ENCODE results near the gene ATXN7L3.
A peak's percentile ranks its signal among the peaks of the same experiment; 100 is the strongest.

The ATXN7L3 gene

GRCh38 chr17:44218344-44219107 lies 18.8 kb upstream of the ATXN7L3 start:
- DNase-seq (ENCODE audit: low read depth): peak; percentile 81

GRCh38 chr17:44217738-44218343 lies 18.2 kb upstream of the ATXN7L3 start:
- DNase-seq (ENCODE audit: low read depth): no peak

- no peak for DNase-seq (ENCODE audit: low read depth)
These were observed 17.0 kb upstream of the ATXN7L3 start for GRCh38 chr17:44216694-44217093.

GRCh38 chr17:44216173-44216572 lies 16.5 kb upstream of the ATXN7L3 start:
- DNase-seq (ENCODE audit: low read depth): no peak

- no peak for DNase-seq (ENCODE audit: low read depth)
These were observed 15.2 kb upstream of the ATXN7L3 start for GRCh38 chr17:44214896-44215295.

- DNase-seq (ENCODE audit: low read depth): no peak
These were observed 14.5 kb upstream of the ATXN7L3 start for GRCh38 chr17:44214230-44214494.

GRCh38 chr17:44213403-44214229 lies 13.9 kb upstream of the ATXN7L3 start:
- no peak for DNase-seq (ENCODE audit: low read depth)

- DNase-seq (ENCODE audit: low read depth): no peak
These were observed 13.1 kb upstream of the ATXN7L3 start for GRCh38 chr17:44212507-44213402.

GRCh38 chr17:44211281-44212265 lies 11.9 kb upstream of the ATXN7L3 start:
- DNase-seq (ENCODE audit: low read depth): no peak

GRCh38 chr17:44210342-44211192 lies 10.9 kb upstream of the ATXN7L3 start:
- DNase-seq (ENCODE audit: low read depth): peak; percentile 80

GRCh38 chr17:44209786-44210341 lies 10.2 kb upstream of the ATXN7L3 start:
- DNase-seq (ENCODE audit: low read depth): no peak

GRCh38 chr17:44207743-44208142 lies 8.1 kb upstream of the ATXN7L3 start:
- no peak for DNase-seq (ENCODE audit: low read depth)

- no peak for DNase-seq (ENCODE audit: low read depth)
These were observed 7.6 kb upstream of the ATXN7L3 start for GRCh38 chr17:44207319-44207718.

- no peak for DNase-seq (ENCODE audit: low read depth)
These were observed 7.1 kb upstream of the ATXN7L3 start for GRCh38 chr17:44206825-44207155.

GRCh38 chr17:44205962-44206824 lies 6.5 kb upstream of the ATXN7L3 start:
- DNase-seq (ENCODE audit: low read depth): no peak

- no peak for DNase-seq (ENCODE audit: low read depth)
These were observed 4.8 kb upstream of the ATXN7L3 start for GRCh38 chr17:44204441-44204882.

- DNase-seq (ENCODE audit: low read depth): peak; percentile 51
These were observed 4.2 kb upstream of the ATXN7L3 start for GRCh38 chr17:44203731-44204440.

- no peak for DNase-seq (ENCODE audit: low read depth)
These were observed 3.1 kb upstream of the ATXN7L3 start for GRCh38 chr17:44202756-44203155.
